Ureter (tissue), 1 donor: ENCODE data around the gene IRX5. TPM values are rescaled to one million over a fixed set of nuclear protein-coding genes. Genes with fewer than 3 reads are reported as not detected.

Source experiments
- DNase-seq: peaks from one replicate; pipeline ENCODE4 v3.0.0-alpha.2; 2020; ENCODE audit warnings: low spot score
- total RNA-seq: library from RNA; stranded (reverse); gene quantifications from one replicate; pipeline ENCODE4 v1.2.4, GENCODE V29; 2023
- donor health status: DM: yes; HTN: yes; CAD: no.

Gene IRX5
- total RNA-seq, 1 donor from 2014 or later: 0.42 TPM

DNA sequence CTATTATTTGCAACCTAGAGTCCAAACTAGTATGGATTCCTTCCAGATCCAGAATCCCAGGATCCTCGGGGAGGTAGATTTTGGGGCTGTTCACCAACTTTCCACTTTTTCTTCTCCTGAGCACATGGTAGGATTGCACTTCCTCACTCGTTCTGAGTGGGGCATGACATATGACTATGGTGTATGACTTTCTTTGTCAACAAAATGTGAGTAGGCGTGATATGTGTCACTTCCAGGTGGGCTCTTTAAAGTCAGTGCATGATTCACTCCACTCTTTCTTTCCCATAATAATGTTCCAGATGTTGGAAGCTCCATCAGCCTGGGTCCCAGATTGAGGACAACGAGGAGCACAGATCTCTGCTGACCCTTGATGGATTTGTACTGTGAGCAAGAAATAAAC is 21.5 kb downstream of the IRX5 start:
- no peak for DNase-seq

DNA sequence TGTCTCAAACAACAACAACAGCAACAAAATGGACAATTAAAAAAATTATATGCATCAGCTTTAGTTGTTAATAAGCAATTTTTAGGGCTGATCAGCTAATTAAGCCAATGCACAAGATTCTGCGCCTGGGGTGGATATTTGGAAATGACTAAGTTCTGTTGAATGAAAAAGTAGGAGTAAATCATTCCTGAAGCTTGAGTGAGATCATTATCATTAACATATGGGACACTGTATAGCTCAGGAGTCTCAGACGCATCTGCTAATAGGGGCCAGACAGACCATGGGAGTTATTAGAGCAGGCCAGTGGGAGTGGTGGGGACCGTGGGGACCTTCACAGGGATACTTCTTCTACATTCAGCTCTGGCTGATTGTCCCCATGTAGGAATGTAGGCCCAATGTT is 22.8 kb downstream of the IRX5 start:
- no peak for DNase-seq

DNA sequence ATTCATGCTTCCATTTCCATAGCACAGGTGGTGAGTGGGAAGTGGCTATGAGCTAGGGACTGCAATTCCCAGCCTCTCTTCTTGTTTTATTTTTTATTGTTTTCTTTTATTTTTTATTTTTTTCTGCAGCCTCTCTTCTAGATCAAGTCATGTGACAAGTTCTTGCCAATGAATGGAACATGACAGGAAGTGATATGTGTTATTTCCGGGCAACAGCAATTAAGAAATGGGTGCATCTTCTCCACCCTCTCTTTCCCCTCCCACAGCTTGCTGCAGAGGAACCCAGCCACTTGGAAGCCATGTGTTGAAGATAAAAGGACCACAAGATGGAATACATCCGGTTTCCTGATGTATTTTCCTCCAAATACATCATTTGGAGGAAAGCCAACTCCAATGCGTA is 23.6 kb downstream of the IRX5 start:
- DNase-seq: no peak

GRCh38 chr16:54955757-54956156 is 25.1 kb downstream of the IRX5 start:
- no peak for DNase-seq

DNA sequence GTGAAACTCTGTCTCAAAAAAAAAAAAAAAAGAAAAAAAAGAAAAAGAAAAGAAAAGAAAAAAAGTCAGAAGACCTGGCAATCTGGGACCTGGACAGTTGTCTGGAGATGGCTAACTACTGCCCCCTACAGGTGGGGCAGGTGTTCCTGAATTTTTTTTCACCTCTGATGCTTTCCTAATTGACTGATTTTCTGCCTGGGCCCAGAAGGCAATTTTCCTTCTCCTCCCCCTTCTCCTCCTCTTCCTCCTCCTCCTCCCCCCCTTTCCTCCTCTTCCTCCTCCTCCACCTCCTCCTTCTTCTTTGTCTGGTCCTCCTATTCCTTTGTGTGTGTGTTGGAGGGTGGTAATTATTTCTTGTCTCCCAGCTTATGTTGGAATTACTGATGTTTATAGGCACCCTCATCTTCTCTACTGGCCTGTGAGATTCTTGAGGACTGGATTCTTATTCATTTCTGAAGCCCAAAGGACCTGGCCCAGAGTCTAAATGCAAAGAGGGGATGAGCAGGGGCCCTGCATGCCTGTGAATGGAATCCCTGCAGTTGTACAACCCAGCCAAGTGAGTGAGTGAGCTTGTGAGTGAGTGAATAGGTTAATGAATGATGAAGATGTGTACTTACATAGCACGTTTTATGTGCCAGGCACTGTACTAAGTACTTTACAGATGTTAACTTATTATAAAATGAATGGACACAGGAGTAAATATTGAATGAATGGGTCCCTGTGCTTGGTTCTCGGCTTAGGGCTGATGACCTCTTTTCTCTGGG is 26.9 kb downstream of the IRX5 start:
- DNase-seq: no peak

DNA sequence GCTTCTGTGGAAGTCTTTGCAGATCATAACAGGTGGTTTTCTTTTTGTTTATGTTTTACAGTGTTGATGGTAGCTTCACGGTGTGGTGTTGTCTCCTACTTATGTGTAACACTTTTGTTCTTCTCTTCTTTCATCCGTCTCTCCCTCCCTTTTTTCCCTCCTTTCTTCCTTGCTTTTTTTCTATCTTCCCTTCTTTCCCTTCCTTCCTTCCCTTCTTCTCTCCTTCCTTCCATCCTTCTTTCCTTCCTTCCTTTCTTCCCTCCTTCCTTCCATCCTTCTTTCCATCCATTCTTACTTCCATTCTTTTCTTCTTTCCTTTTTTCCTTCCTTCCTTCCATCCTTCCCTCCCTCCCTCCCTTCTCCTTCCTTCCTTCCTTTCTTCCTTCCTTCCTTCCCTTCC is 31.4 kb downstream of the IRX5 start:
- DNase-seq: no peak

GRCh38 chr16:54964239-54964638 is 33.6 kb downstream of the IRX5 start:
- DNase-seq: no peak

GRCh38 chr16:54965464-54965863 is 34.8 kb downstream of the IRX5 start:
- no peak for DNase-seq

GRCh38 chr16:54968011-54968410 is 37.3 kb downstream of the IRX5 start:
- DNase-seq: no peak

DNA sequence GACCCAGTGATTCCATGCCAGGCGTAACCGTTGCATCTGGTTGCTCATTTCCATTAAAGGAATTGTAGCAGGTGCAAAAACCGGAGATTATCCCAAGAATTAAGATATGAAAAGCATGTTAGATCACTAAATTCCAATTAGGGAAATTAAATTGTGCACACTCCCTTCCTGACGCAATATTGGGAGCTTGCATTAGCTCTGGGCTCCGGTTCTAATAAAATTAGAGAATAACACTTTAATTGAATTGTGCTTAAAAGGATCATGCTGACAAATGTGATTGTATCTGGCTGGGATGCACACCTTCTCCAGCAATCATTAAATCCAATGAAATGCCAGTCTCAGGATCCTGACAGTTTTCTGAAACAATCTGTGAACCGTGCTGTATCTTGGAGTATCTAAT is 38.1 kb downstream of the IRX5 start:
- no peak for DNase-seq

GRCh38 chr16:54970016-54970415 is 39.4 kb downstream of the IRX5 start:
- no peak for DNase-seq

DNA sequence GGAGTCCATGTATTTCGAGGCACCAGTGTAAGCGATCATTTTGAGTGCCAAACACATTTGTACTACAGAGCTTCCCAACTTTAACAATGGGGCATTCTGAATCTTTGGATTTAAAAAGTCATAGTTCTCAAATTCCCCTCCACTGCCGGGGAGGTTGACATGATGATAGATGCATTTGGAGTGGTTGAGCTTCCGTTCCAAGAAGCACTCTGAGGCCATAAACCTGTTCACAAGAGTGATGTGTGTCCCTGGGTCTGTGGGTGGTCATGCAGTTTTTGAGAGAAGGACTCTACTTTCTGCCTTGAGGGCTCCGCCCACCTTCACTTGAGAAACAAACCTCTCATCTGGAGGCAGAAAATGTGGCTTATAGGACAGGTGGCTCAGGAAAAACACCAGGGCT is 43.7 kb downstream of the IRX5 start:
- DNase-seq: no peak

- DNase-seq: no peak
These were observed 46.1 kb downstream of the IRX5 start for GRCh38 chr16:54976651-54977200.

DNA sequence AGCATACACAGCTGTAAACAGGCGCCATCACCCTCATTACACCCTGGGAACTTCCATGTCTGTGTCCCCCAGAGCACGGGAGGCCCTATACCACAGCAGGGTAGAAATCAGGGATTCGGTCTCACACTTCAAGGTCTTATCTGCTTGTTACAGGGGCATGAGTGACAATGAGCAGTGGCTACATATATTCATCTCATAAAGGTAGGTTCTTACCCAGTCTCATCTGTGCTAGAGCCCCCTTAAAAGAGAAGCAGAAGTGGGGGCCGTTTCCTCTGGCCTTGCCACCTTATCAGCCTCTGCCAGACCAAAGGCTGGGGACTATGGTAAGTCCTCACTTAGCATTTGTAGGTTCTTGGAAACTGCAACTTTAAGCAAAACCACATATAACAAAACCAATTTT is 46.5 kb downstream of the IRX5 start:
- no peak for DNase-seq

GRCh38 chr16:54980821-54981220 is 50.2 kb downstream of the IRX5 start:
- no peak for DNase-seq
